ENCODE results near the gene AHNAK.

The AHNAK gene

GRCh38 chr11:62494246-62494645, 52.4 kb downstream of the AHNAK start:
- no peak for DNase-seq (ENCODE audit: low spot score)

- no peak for DNase-seq (ENCODE audit: low spot score)
Observed at GRCh38 chr11:62493801-62494200, 52.8 kb downstream of the AHNAK start.

GRCh38 chr11:62492586-62492985, 54.0 kb downstream of the AHNAK start:
- no peak for DNase-seq (ENCODE audit: low spot score)

- no peak for DNase-seq (ENCODE audit: low spot score)
Observed at GRCh38 chr11:62491571-62492329, 54.9 kb downstream of the AHNAK start.

GRCh38 chr11:62489204-62489603, 57.4 kb downstream of the AHNAK start:
- no peak for DNase-seq (ENCODE audit: low spot score)

- DNase-seq (ENCODE audit: low spot score): no peak
Observed at GRCh38 chr11:62487738-62488551, 58.7 kb downstream of the AHNAK start.

- no peak for DNase-seq (ENCODE audit: low spot score)
Observed at GRCh38 chr11:62487136-62487535, 59.5 kb downstream of the AHNAK start.

- DNase-seq (ENCODE audit: low spot score): no peak
Observed at GRCh38 chr11:62484352-62484751, 62.3 kb downstream of the AHNAK start.

GRCh38 chr11:62482753-62483152, 63.9 kb downstream of the AHNAK start:
- no peak for DNase-seq (ENCODE audit: low spot score)

GRCh38 chr11:62479631-62480201, 66.9 kb downstream of the AHNAK start:
- no peak for DNase-seq (ENCODE audit: low spot score)

- DNase-seq (ENCODE audit: low spot score): no peak
Observed at GRCh38 chr11:62477927-62478326, 68.7 kb downstream of the AHNAK start.

GRCh38 chr11:62472063-62472884, 74.3 kb downstream of the AHNAK start:
- no peak for DNase-seq (ENCODE audit: low spot score)

- DNase-seq (ENCODE audit: low spot score): no peak
Observed at GRCh38 chr11:62471603-62472002, 75.0 kb downstream of the AHNAK start.

- no peak for DNase-seq (ENCODE audit: low spot score)
Observed at GRCh38 chr11:62468577-62468976, 78.0 kb downstream of the AHNAK start.

- no peak for DNase-seq (ENCODE audit: low spot score)
Observed at GRCh38 chr11:62466444-62466843, 80.2 kb downstream of the AHNAK start.

GRCh38 chr11:62464655-62465054, 82.0 kb downstream of the AHNAK start:
- DNase-seq (ENCODE audit: low spot score): no peak

- DNase-seq (ENCODE audit: low spot score): no peak
Observed at GRCh38 chr11:62463121-62463542, 83.5 kb downstream of the AHNAK start.

GRCh38 chr11:62462508-62462892, 84.1 kb downstream of the AHNAK start:
- DNase-seq (ENCODE audit: low spot score): no peak

- no peak for DNase-seq (ENCODE audit: low spot score)
Observed at GRCh38 chr11:62461740-62462507, 84.7 kb downstream of the AHNAK start.

- DNase-seq (ENCODE audit: low spot score): no peak
Observed at GRCh38 chr11:62459080-62459479, 87.5 kb downstream of the AHNAK start.

GRCh38 chr11:62458212-62459002, 88.2 kb downstream of the AHNAK start:
- no peak for DNase-seq (ENCODE audit: low spot score)
